OCI-M2 (cell line): ENCODE results near the gene PDGFA.

Experiments
- DNase-seq: peaks from one replicate; lab custom pipeline; 2025; ENCODE audit not compliant: unreplicated experiment; lab: John Stamatoyannopoulos, UW

The PDGFA gene

DNA sequence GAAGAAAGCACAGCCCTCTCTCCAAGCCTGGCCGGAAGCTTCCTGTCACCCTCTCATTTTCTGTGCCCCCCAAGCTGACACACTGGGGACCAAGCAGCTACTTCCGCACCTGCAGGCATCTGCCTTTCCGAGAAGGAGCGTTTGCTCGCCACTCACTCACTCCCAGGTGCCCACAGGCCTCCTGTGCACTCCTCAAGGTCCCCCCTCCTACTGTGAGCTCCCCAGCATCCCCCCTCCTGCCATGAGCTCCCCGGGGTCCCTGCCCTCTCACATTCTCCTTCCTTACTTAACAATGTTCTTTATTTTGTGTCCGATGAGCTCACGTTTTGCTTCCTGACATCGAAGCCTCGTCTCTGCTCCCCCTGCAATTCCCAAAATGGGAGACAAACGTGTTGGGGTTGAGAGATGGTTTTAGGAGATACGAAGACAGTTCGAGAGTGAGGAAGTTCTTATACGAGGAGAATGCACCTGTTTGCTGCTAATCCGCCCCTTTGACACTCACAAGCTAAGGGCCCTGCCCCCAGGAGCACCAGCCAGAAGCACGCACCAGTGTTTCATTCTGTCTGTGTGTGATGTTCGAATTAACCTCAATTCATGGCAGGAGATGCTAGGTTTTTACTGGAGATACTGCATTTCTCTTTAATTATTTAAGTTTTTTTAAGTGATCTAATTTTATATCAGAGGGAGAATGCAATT is 70.2 kb downstream of the PDGFA start:
- no peak for DNase-seq

DNA sequence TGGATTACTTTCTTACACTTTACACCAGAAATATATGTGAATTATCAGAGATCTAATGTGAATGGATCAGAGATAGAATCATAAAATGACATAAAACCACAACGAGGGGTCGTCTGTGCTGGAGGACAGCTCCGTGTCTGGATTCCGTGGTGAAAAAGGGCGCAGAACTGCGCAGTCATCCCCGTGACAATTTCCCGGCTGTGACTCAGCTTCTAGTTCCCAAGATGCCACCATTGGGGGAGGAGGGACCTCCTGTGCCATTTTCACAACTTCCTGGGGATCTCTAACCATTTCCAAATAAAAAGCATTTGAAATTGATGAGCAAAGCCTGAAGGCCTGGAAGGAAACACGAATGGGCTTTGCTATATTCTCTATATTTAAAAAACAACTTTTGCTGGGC is 72.1 kb downstream of the PDGFA start:
- no peak for DNase-seq
